Upper lobe of left lung (tissue), 4 donors: ENCODE measurements around the gene HUNK.

Experiments used
- POLR2A ChIP-seq, 4 donors: fragments of 450-650 bp; IDR thresholded peaks; one replicate each; pipeline ENCODE4 v1.5.1; 2016 to 2017; ENCODE audit warnings: antibody characterized with exemption in 4 of 4, mild to moderate bottlenecking in 2 of 4
- TF ChIP-seq, protein P1 (sequence below), 6 experiments: fragments of 450-650 bp in 4 of 6; fragments of 200-600 bp in 2 of 6; sonication (generic) in 2 of 6; IDR thresholded peaks; one replicate each; pipeline ENCODE4 v1.5.1; 2016 to 2019; ENCODE audit warnings: antibody characterized with exemption in 6 of 6

DNA sequence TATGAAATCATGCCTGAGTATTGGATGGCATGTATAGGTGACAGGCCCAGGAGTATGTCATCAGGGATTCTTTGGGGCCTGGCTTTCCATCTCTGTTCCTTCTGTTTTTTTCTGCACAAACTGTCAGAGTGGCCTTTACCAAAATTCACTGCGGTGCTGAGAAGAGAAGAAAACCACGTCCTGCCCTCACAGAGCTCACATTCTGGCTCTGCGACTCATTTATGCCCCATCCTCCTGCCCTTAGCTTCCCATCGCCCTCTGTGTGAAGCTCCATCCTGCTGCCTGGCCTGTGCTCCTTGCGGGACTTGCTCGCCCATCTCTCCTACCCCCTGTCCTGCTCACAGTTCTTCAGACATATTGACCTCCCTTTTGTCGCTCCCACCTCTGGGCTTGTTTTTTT, 73.4 kb downstream of the HUNK start:
- no peak for TF ChIP-seq POLR2A (IDR thresholded peaks at IDR 0.05)
- TF ChIP-seq, protein P1, sequence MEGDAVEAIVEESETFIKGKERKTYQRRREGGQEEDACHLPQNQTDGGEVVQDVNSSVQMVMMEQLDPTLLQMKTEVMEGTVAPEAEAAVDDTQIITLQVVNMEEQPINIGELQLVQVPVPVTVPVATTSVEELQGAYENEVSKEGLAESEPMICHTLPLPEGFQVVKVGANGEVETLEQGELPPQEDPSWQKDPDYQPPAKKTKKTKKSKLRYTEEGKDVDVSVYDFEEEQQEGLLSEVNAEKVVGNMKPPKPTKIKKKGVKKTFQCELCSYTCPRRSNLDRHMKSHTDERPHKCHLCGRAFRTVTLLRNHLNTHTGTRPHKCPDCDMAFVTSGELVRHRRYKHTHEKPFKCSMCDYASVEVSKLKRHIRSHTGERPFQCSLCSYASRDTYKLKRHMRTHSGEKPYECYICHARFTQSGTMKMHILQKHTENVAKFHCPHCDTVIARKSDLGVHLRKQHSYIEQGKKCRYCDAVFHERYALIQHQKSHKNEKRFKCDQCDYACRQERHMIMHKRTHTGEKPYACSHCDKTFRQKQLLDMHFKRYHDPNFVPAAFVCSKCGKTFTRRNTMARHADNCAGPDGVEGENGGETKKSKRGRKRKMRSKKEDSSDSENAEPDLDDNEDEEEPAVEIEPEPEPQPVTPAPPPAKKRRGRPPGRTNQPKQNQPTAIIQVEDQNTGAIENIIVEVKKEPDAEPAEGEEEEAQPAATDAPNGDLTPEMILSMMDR (IDR thresholded peaks at IDR 0.05): no peak
